Upper lobe of left lung (tissue), 6 donors: ENCODE results near the gene HNRNPLL. TPM values are rescaled to one million over a fixed set of nuclear protein-coding genes. Genes with fewer than 3 reads are reported as not detected.
A peak's percentile ranks its signal among the peaks of the same experiment; 100 is the strongest.

Source experiments
- ATAC-seq, 2 donors: fragments of 200-7000 bp; cut with Tn5 transposase; one replicate each; pipeline ENCODE4 v1.9.1; 2022; ENCODE audit warnings: mild to moderate bottlenecking in 2 of 2, moderate library complexity in 2 of 2; ENCODE audit not compliant: low FRiP score in 2 of 2
- DNase-seq, 2 donors: peaks; one replicate each; pipeline ENCODE4 v3.0.0-alpha.2; 2019 to 2020
- H3K27ac ChIP-seq, 4 donors: fragments of 200-600 bp; sonication (generic); one replicate each; pipeline ENCODE4 v1.5.1; 2016 to 2019
- H3K27me3 ChIP-seq, 4 donors: fragments of 200-600 bp; sonication (generic); one replicate each; pipeline ENCODE4 v1.5.1; 2017 to 2019
- H3K36me3 ChIP-seq, 4 donors: fragments of 200-600 bp; sonication (generic); one replicate each; pipeline ENCODE4 v1.5.1; 2016 to 2019
- H3K4me1 ChIP-seq, 4 donors: fragments of 200-600 bp; sonication (generic); one replicate each; pipeline ENCODE4 v1.5.1; 2018 to 2019
- H3K4me3 ChIP-seq, 4 donors: fragments of 200-600 bp; sonication (generic); one replicate each; pipeline ENCODE4 v1.5.1; 2017 to 2019; ENCODE audit warnings: mild to moderate bottlenecking in 2 of 4, moderate library complexity in 1 of 4
- H3K9me3 ChIP-seq, 4 donors: fragments of 200-600 bp; sonication (generic); one replicate each; pipeline ENCODE4 v1.5.1; 2018 to 2019
- CTCF ChIP-seq, 6 experiments: fragments of 450-650 bp in 4 of 6; fragments of 200-600 bp in 2 of 6; sonication (generic) in 2 of 6; IDR thresholded peaks; one replicate each; pipeline ENCODE4 v1.5.1; 2016 to 2019; ENCODE audit warnings: antibody characterized with exemption in 6 of 6
- EP300 ChIP-seq, 4 donors: sonication (generic); formaldehyde crosslinking; IDR thresholded peaks; one replicate each; pipeline ENCODE4 v1.5.1; 2017; ENCODE audit warnings: antibody characterized with exemption in 4 of 4, control low read depth in 2 of 4
- POLR2A ChIP-seq, 4 donors: fragments of 450-650 bp; IDR thresholded peaks; one replicate each; pipeline ENCODE4 v1.5.1; 2016 to 2017; ENCODE audit warnings: antibody characterized with exemption in 4 of 4, mild to moderate bottlenecking in 2 of 4
- POLR2AphosphoS5 ChIP-seq, 2 donors: sonication (generic); formaldehyde crosslinking; IDR thresholded peaks; one replicate each; pipeline ENCODE4 v1.5.1; 2017; ENCODE audit warnings: antibody characterized with exemption in 2 of 2
- WGBS, 2 donors: methylation state at CpG; one replicate each; pipeline ENCODE4 v1.1.5; 2017 to 2018; 5-methylcytosine and 5-hydroxymethylcytosine counted together
- total RNA-seq, 6 donors: library from RNA; depleted of rRNA in 4 of 6; stranded (reverse); fragments of >200 nt in 4 of 6; gene quantifications; one replicate each; pipeline versions ENCODE4 v1.1.0 to v1.2.1, GENCODE V29; 2016 to 2021
- donor health status: DM: no; HTN: no; CAD: no; lungs with moderate emphysema.
- donor health status: DM: no; HTN: yes; CAD: no; lungs with severe emphysema.

Gene HNRNPLL
- total RNA-seq, 6 donors from 2014 or later = 41.0 to 71.3 (median 46.2) TPM

DNA sequence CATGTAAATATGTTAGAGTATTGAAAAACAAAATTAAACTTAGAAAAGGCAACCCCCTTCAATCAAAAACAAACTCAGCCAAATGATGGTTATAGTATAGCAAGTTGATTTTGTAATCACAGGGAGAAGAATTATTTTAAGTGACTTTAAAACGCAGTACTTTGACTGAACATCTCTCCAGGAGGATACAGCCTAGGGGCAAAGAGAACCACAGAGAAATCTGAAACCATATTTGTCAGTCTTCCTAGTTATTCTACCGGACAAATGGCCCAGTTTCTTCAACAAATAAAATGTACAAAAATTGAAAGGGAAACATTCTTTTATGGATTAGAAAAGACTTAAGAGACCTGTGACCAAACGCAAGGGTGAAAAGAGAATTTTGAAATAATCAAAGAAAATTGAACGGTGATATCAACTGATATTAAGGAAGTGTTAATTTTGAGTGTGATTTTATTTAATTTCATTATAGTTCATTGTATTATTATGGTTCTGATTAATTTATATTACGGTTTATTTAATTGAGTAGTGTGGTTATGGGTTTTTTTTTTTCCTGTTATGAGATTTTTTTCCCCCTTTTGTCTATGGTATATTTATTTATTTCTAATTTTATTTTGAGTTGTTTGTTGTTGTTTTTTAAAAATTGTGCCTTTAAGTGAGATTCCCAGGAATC lies 75.3 kb downstream of the HNRNPLL start:
- WGBS, 2 donors = 88 to 89% methylated on average over 5 of the region's 5 CpGs
- H3K27ac ChIP-seq = peak overlapping the region in 1 of 4 donors; percentile 49

GRCh38 chr2:38526195-38526594 lies 76.5 kb downstream of the HNRNPLL start:
- peak overlapping the region in 1 of 4 donors; percentile 40 for H3K27ac ChIP-seq
- H3K4me3 ChIP-seq = no peak overlapping the region
- no peak for TF ChIP-seq POLR2A (IDR thresholded peaks at IDR 0.05)
- no peak for TF ChIP-seq CTCF (IDR thresholded peaks at IDR 0.05)
- TF ChIP-seq EP300 (IDR thresholded peaks at IDR 0.05) = no peak
- TF ChIP-seq POLR2AphosphoS5 (IDR thresholded peaks at IDR 0.05) = no peak
- ATAC-seq (peak in 1 of 2 donors; percentile 33), DNase-seq (no peak)
- WGBS, 2 donors = 59 to 67% methylated on average over 2 of the region's 2 CpGs
- no peaks in the 10 kb centered on the region for H3K36me3 ChIP-seq
- peaks cover 0 to 3% (median 0%) of the 10 kb centered on the region in 4 donors for H3K27me3 ChIP-seq
- no peaks in the 10 kb centered on the region for H3K9me3 ChIP-seq
- peaks cover 0 to 13% (median 5%) of the 10 kb centered on the region in 4 donors for H3K4me1 ChIP-seq

More for the DNA sequence above, 75.3 kb downstream of the HNRNPLL start:
- no peaks in the 10 kb centered on the region for H3K9me3 ChIP-seq
- DNase-seq (no peak), ATAC-seq (no peak)
- peak overlapping the region in 3 of 4 donors; percentile 28 to 47 (median 42) for H3K4me3 ChIP-seq
- H3K36me3 ChIP-seq = no peaks in the 10 kb centered on the region
- peaks cover 0 to 3% (median 0%) of the 10 kb centered on the region in 4 donors for H3K27me3 ChIP-seq
- no peak for TF ChIP-seq POLR2AphosphoS5 (IDR thresholded peaks at IDR 0.05)
- no peak for TF ChIP-seq EP300 (IDR thresholded peaks at IDR 0.05)
- TF ChIP-seq CTCF (IDR thresholded peaks at IDR 0.05) = no peak
- TF ChIP-seq POLR2A (IDR thresholded peaks at IDR 0.05) = no peak
- peaks cover 0 to 13% (median 5%) of the 10 kb centered on the region in 4 donors for H3K4me1 ChIP-seq

GRCh38 chr2:38524580-38524979 lies 78.1 kb downstream of the HNRNPLL start:
- Histone ChIP-seq H3K9me3 (no peaks in the 10 kb centered on the region), H3K27me3 (peaks cover 0 to 3% (median 0%) of the 10 kb centered on the region in 4 donors), H3K4me3 (no peak overlapping the region), H3K4me1 (peaks cover 0 to 13% (median 5%) of the 10 kb centered on the region in 4 donors), H3K27ac (no peak overlapping the region), H3K36me3 (no peaks in the 10 kb centered on the region)
- no peak for DNase-seq
- WGBS, 2 donors = 72 to 79% methylated on average over 3 of the region's 3 CpGs
- TF ChIP-seq POLR2A (IDR thresholded peaks at IDR 0.05) (no peak), EP300 (IDR thresholded peaks at IDR 0.05) (no peak), POLR2AphosphoS5 (IDR thresholded peaks at IDR 0.05) (no peak), CTCF (IDR thresholded peaks at IDR 0.05) (no peak)
- peak in 1 of 2 donors; percentile 44 for ATAC-seq

DNA sequence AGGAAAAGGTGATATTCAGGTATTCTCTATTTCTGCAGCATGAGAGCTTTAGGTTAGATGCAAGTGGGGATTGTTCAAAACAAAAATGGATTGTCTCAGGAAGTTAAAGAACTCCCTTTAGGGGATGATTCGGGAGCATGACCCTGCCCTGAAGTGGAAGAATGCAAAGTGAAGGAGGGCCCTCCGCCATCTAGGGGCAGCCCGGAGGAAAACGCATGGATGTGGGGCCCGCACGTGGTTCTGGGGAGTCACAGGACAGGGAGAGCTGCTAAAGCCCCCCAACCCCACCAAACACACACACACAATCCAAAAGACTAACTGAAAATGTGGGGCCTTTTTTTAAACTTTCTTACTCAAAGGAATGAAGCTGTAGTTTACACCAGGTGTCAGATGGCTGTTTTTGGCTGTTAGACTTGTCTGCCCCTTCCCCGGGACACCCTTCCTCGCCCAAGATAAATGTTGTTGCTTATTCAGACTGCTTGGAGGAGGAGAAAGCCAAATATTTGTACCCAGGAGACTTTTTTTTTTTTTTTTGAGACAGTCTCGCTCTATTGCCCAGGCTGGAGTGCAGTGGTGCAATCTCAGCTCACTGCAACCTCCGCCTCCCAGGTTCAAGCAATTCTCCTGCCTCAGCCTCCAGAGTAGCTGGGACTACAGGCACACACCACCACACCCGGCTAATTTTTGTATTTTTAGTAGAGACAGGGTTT lies 78.8 kb downstream of the HNRNPLL start:
- H3K27me3 ChIP-seq = peaks cover 0 to 3% (median 0%) of the 10 kb centered on the region in 4 donors
- H3K36me3 ChIP-seq = no peaks in the 10 kb centered on the region
- H3K4me3 ChIP-seq = no peak overlapping the region
- ATAC-seq (no peak), DNase-seq (no peak)
- peaks cover 0 to 13% (median 5%) of the 10 kb centered on the region in 4 donors for H3K4me1 ChIP-seq
- TF ChIP-seq EP300 (IDR thresholded peaks at IDR 0.05) = no peak
- no peak for TF ChIP-seq POLR2A (IDR thresholded peaks at IDR 0.05)
- no peak for TF ChIP-seq POLR2AphosphoS5 (IDR thresholded peaks at IDR 0.05)
- TF ChIP-seq CTCF (IDR thresholded peaks at IDR 0.05) = no peak
- H3K9me3 ChIP-seq = no peaks in the 10 kb centered on the region
- no peak overlapping the region for H3K27ac ChIP-seq
- WGBS, 2 donors = 61 to 70% methylated on average over 11 of the region's 11 CpGs
